Activated T-helper 1 cell treated with Interleukin-2 at 50 U/mL for 16 hours (primary cell): ENCODE measurements around the gene IL1R2.

Experiments used
- DNase-seq: peaks from one replicate; pipeline ENCODE4 v3.0.0-alpha.2; 2020; ENCODE audit warnings: low read depth

The IL1R2 gene, protein sequence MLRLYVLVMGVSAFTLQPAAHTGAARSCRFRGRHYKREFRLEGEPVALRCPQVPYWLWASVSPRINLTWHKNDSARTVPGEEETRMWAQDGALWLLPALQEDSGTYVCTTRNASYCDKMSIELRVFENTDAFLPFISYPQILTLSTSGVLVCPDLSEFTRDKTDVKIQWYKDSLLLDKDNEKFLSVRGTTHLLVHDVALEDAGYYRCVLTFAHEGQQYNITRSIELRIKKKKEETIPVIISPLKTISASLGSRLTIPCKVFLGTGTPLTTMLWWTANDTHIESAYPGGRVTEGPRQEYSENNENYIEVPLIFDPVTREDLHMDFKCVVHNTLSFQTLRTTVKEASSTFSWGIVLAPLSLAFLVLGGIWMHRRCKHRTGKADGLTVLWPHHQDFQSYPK

GRCh38 chr2:101991721-101992145 is at the start of gene IL1R2:
IL1R2 (plus strand) TSS chr2:101991960; CDS start chr2:102008576, 16,616 bp downstream.
- DNase-seq = no peak

GRCh38 chr2:101942851-101943250 is 48.9 kb upstream of the IL1R2 start:
- no peak for DNase-seq

GRCh38 chr2:101946372-101947039 is 45.3 kb upstream of the IL1R2 start:
- DNase-seq = no peak

- no peak for DNase-seq
These were observed 44.4 kb upstream of the IL1R2 start for GRCh38 chr2:101947374-101947773.

- DNase-seq = no peak
These were observed 43.1 kb upstream of the IL1R2 start for GRCh38 chr2:101948625-101949155.

DNA sequence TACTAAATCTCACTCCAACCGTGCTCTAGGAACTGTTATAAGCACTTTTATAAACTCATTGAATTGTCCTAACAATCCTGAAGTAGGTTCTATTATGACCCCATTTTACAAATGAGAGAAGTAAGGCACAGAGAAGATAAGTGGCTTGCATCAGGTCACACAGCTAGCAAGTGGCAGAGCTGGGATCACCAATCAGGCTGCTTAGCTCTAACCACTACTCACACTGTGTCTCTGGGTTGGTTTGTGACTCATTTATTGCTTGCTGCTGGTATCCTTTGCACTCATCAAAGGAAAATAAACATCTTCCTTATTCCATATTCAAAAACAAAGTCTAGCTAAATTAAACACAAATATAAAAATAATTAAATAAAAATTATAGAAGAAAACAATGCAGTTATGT is 42.5 kb upstream of the IL1R2 start:
- DNase-seq = no peak

DNA sequence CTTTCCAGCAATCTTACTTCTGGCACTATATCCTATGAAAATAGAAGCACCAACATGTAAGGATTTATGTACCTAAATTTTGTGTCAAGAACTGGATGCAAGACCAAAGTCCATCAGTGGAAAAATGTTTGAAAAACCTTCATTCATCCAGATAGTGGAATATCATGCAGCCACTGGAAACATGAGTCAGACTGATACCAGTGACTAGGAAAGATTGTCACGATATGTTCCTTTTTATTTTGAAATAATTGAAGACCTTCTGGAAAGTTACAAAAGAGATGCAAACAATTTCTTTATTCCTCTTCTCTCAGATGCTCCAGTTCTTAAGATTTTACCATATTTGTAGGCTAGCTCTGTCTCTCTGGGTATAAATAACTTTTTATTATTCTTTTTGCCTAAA is 40.5 kb upstream of the IL1R2 start:
- no peak for DNase-seq

DNA sequence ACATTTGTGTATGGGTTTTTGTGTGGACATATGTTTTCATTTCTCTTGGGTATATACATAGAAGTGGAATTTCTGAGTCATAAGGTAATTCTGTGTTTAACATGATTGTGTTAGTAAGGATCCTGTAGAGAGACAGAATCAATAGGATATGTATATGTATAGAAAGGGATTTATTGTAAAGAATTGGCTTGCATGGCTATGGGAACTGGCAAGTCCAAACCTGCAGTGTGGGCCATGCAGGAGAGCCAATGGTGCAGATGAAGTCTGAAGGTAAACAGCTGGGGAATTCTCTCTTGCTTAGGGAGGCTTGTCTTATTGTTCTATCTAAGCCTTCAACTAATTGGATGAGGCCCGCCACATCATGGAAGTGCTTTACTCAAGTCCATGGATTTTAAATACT is 39.2 kb upstream of the IL1R2 start:
- no peak for DNase-seq

DNA sequence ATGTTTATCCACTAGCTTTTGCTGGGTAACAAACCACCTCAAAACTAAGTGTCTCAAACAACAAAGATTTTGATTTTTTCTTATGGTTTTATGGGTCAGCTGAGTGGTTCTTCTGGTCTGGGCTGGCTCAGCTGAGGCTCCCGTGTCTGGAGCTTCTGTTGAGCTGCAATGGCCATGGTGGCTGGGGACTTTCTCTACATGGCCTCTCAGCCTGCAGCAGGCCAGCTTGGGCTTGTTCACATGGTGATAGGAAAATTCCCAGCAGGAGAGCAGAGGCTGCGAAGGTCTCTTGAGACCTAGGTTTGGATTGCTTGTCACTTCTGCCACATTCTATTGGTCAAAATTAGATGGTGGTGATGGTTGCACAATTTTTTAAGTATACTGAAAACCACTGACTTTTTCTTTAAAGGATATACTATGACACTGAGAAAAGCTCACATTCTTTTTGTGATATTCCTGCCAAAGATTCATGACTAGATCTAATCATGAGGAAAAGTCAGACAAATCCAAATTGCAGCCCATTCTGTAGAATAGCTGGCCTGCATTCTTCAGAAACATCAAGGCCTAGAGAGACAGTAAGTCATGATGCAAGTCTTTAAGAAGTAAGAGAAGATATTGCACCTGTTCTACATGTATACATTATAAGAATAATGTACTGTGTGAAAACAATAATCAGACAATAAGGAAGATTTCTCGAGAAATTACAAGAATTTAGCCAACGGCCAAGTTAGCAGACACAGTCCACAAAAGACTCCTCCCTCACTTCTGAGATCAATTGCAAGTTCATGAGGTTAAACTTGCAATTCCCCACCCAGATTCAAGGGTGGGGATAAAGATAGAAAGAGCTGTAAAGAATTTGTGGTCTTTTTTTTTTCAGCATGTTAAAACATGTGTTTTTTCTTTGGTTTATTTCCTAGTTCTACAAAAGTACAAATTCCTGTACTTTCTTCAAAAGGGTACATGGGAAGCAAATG is 35.0 kb upstream of the IL1R2 start:
- no peak for DNase-seq

DNA sequence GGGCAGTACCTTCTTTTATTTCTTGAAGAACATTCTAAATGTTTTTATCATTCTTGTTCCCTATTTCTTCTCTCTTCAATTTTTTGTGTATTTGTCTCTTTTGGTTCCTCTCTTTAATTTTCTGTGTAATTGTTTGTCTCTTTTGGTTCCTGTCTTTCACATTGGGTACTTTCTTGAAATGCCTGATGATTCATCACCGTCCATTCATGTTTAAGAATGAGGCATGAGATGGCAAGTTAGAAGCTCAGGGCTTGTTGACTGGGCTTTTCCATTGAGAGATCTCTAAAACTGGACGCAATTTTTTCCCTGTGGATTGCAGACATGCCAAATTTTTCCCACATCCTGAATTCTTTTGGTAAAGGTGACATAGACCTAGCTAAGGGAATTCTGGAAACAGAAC is 33.7 kb upstream of the IL1R2 start:
- no peak for DNase-seq

GRCh38 chr2:101960819-101961337 is 30.9 kb upstream of the IL1R2 start:
- no peak for DNase-seq

DNA sequence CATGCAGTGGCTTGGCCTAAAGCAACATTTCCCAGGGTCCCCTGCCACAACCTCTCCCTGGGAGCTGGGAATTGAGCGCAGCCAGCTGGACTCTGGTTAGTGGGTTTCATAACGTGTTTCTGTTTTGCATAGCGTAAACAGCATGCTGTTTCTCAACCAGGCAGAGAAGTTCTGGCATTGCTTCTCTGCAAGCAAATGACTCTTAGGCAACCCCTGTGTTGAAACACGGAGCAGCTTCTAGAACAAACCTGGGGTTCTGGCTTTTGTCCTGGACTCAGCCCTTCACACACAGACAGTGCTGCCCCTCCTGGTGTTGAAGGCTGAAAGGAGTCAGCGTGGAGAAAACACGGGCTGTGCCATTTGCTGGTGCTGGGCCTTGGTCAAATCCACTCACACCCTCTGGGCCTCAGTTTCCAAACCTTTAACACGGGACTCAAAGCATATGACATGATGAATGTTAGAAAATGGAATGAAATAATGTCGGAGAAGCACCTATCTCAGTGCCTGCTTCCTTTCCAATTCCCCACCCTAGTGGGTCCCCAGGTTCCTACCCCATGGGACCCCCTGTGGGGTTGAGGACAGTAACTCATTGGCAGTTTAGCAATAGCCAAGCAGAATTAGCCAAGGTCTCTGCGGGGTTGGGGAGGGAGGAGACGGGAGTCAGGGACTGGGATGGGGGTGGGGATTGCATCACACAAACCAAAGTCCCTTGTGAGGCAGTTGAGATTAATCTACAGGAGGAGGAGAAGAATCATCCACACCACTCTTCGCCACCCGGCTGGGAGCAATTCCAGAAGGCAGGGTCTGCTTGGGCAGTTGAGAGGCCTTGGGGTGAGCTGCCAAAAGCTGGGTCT is 30.2 kb upstream of the IL1R2 start:
- DNase-seq = no peak

DNA sequence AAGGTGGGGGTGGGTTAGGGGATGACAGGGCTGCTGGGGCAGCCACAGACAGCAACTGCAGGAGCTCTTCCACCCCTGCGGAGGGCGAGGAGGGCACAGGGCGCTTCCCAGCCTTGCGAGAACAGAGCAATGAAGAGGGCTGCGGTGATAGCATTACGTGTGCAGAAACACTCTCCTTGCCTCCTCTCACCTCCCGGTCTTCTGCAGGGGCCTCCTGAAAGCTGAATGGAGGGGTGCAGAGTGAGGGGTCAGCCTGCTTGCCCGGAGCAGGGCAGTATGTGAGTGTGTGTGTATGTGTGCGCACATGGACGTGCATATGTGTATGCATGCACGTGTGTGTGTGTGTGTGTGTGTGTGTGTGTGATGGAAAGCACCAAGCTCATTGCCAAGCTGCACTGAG is 29.5 kb upstream of the IL1R2 start:
- no peak for DNase-seq

DNA sequence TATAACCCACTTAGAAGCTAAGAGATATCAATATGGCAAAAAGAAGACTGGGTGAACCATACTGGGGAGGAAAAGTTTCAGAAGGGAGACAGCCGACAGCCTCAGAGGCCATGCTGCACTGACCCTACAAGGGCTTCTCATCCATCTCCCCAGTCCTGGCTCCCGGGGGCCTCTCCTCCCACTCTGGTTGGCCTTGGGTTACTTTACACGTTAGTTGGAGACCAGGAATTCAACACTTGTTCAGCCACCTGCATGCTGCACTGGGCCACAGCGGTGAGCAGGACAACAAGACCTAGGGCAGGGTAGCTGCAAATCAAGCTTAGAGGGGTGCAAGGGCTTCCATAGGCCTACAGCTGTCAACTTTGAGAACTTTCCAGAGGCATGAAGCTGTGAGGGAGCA is 28.6 kb upstream of the IL1R2 start:
- DNase-seq = no peak

DNA sequence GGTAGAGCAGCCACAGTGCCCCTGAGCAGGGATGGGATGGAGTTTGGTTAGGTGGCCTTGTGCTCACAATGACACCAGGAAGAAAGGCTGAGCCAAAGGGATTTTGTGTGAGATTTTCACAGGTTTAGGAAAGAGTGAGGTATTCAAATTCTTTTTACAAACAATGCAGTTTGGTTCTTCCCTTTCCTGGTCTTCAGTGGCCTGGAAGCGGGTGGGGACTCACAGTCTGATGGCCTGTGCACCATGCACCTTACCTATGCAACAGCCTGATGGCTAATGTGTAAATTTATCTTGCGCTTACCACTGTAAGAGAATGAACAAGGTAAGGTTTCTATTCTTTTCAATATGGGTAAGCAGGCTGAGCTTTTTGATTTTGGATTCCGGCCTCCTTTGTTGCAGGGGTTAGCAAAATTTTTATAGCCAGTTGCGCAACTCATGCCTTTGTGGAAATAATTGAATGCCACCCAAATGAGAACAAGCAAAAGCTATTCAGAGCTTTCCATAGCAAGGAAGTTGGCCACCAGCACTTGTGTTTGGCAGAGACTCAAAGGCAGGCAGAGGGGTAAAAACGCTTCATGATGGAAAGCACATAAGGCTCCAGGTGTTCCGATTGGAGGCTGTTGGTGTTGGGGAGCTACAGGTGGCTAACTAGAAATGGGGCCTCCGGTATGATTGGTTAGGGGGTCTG is 23.8 kb upstream of the IL1R2 start:
- DNase-seq = no peak

GRCh38 chr2:101969723-101970122 is 22.0 kb upstream of the IL1R2 start:
- DNase-seq = no peak

DNA sequence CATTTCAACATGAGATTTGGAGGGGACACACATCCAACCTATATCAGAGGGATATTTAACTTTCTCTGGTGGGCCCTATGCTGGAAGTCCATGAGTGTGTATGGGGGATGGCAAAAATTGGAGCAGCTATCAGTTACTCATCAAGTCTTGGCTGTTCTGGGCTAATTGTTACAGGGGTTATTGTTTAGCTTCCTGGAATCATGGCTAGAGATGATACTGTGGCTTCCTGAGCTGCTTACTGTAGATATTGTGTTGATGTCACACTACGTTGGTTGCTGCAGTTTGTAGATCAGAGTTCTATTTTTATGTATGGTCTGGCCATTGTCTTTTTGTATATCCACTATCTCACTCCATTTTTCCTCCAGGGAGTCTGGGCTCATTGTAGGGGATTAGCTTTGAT is 20.9 kb upstream of the IL1R2 start:
- no peak for DNase-seq

GRCh38 chr2:101971836-101972235 is 19.9 kb upstream of the IL1R2 start:
- DNase-seq = no peak

DNA sequence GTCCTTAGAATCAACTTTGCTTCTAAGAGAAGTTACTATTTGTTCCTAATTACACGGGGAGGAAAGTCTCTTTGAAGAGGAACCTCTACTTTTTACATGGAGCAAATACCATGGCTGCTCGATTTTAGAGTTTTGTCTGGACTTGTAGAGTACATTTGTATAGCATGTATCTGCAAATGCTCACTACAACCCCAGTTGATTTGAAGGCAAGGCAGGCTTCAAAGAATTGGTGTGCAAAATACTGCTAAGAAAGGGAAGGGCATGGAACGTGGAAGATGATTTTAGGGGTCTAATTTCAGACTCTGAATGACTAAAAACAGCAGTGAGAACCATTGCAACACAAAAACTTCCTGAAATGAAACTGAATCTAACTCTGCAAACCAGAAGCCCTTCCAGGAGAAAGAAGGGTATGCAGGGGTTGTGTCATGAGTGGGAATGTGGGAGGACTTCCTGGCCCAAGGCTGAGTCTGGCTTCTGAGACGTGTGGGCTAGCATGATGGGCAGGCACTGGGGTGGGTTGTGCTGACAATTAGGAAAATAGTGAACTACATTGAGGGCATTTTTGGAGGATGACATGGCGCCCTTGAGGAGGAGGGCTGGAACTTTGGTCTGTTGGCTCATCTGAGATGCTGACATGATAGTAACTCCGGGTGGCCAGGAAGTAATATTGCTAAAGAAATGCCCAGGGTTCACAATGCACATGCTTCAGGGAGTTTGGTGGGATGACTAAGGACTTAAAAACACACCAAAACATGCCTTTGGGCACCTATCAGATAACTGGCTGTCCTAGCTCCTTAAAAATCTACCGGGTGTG is 18.9 kb upstream of the IL1R2 start:
- no peak for DNase-seq

GRCh38 chr2:101974663-101975062 is 17.1 kb upstream of the IL1R2 start:
- DNase-seq = no peak
